Measurements from ENCODE around the gene CAMSAP2.
"Not testable (repeated sequence)": the region's sequence is repeated elsewhere in the genome, so short reads cannot be mapped to it uniquely, and the experiment has no call there.

CAMSAP2 gene

DNA sequence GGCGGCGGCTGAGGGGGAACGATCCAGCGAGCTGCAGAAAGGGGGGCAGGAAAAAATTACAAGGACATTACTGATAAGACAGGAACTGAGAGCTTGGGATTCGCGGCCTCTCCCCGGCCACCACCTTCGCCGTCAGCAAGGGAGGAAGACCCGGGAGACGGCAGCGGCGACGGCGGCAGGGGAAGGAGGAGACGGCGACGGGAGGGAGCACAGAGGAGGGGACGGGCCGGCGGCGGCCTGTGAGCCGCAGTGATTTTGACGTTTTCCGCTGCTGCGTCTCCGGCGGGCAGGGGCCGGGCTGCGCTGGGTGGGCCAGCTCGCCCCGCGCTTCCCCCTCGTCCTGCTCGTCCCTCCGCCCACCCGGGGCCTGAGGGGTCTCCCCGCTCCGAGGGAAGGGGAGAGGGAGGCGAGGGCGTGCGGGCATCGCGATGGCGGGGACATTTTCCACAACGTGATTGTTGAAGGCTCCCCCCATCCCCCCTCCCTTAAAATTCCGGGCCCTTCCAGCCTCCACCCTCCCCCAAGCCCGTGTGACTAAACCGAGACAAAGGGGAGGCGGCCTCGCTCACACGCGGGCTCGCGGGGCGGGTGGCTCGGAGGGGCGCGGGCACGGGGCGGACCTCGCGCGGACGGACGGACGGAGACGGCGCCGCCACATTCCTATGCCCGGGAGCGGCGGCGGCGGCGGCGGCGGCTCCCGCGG lies 407 bp downstream of the CAMSAP2 start:
- peak; percentile 74 for DNase-seq

DNA sequence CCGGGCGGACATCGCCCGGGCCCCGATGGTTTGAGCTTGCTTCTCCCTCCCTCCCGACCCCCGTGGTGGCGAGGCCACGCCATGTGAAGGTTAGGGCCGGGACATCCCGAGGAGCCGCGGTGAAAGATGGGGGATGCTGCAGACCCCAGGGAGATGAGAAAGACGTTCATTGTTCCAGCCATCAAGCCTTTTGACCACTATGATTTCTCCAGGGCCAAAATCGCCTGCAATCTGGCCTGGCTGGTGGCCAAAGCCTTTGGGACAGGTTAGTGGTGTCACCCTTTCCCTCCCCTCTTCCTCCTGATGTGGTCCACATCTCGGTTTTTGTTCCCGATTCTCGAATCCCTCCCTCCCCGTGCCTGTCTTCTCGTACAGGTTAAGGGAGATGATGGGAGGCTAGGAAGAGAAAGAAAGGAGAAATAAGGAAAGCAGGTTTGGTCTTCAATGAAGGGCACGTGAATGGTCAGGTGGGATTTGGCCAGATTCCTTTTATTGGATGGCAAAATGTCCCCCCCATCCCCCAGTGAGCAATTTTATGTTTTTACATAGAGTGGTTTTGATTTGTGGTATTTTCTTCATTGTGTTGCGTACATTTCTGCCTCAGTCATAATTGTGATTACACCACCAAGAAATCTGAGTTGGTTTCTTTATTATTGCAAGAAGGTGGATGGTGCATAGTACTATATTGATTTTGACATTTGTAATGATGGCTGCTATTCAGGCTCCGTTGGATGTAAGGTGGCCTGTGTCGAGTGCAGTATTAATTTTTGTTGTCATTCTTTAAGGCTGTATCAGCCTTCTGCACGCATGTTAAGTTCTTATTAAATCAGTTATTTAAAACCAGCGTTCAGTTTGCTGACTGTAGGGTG lies 1.2 kb downstream of the CAMSAP2 start:
- no peak for DNase-seq

DNA sequence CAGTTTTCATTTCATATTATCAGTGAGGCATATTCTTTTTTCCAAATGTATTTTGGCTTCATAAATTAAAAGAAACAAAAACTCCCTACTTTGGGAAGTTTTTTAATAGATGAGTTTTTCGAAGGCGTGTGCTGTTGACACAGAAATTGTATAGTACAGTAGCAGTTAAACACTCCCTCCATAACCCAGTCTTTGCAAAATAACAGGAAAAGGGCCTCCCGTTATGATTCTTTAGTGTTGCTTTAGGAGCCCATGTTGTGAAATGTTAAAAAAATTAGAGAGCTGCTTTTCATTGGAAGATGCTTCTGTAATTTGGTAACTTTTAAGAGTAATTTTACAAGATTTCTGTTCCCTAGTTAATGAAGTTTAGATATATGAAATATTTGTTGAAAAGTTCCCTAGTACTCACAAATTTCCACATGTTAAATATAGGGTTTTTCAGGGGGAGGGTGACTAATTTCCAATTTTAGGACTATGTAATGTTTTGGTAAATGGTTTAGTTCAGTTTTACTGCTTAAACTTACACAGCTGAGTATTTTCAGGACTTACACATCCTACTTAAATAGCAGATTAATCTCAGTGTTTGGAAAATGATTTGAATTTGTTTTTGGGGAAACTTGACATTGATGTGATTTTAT lies 2.0 kb downstream of the CAMSAP2 start:
- no peak for DNase-seq

DNA sequence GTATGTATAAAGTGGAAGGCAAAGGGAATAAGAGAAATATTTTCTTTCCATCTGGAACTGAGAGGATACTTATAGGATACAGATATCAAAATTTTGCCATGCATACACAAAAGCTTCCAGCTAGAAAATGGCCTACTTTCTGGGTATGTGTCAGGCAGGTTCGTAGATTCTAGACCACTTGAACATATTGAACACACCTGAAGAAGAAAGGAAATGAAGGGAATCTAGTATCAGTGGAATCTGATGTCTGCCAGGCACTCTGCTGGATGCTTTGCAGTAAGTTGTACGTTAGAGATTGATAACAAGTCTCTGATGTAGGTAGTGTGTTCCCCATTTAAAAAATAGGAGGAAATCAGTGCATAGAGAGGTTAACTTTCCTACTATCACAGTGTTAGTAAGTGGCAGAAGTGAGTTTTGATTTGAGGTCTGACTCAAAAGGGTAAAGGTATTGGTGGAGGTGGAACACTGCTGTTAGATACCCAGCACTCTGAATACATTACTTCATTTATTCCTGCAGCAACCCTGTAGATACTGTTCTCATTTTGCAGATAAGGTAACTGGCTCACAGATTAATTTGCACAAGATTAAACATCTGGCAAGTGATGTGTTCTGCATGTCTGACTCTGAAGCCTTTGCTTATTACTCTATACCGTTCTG lies 3.0 kb downstream of the CAMSAP2 start:
- DNase-seq: no peak

DNA sequence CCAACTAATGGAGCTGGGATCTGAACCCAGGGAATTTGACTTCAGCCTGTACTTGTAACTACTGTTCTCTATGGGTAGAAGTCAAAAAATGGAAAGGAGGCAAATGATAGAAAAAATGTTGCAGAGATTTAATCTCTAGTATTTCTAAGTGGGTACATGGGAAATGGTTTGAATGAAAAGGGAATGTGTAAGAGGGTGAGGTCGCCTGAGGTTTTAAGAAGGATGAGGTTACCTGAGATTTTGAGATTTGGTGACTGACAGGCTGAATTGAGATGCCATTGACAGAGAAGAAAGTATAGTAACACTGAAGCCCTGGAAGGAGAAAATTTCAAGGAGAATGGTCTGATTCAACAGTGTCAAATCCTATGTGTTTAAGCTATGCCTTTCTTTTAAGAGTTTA lies 5.5 kb downstream of the CAMSAP2 start:
- DNase-seq: no peak

DNA sequence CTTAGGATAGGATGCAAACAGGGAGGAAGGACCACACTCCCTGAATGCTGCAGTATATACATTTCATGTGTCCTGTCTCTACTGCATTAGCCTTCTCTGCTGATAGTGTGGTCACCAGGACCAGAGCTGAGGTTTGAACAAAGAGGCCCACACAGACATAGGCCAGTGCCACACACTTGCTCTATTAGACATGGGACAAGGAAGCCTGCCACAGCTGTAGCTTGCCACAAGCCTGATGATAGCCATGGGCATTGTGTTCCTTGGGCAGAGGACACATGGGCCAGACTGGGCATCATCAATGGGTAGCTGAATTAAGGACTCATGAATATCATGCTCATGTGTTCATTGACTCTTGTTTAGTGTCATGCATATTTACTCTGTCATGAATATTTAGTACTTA lies 10.4 kb downstream of the CAMSAP2 start:
- DNase-seq: no peak

DNA sequence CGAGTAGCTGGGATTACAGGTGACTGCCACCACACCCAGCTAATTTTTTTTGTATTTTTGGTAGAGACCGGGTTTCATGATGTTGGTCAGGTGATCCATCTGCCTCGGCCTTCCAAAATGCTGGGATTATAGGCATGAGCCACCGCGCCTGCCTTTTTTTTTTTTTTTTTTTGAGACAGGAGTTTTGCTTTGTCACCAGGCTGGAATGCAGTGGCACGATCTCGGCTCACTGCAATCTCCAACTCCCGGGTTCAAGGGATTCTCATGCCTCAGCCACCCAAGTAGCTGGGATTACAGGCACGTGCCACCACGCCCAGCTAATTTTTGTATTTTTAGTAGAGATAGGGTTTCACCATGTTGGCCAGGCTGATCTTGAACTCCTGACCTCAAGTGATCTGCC lies 12.1 kb downstream of the CAMSAP2 start:
- DNase-seq: not testable (repeated sequence)

DNA sequence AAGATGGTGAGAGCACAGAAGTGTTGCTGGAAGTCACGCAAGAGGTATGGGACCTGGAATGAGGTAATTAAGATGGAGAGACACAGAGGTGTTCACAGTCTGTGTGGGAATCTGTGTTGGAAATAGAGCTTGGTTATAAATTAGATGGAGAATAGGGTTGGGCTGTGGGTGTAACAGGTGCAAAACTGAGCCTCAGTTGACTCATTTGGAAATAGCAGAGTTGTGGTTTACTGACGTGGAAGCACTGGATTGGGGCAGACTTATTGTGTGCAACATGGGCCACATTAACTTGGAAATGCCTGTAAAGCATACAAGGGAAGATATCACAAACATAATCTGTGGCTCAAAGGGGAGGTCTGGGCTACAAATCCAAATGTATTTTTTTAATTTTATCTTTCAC lies 13.0 kb downstream of the CAMSAP2 start:
- DNase-seq: no peak

DNA sequence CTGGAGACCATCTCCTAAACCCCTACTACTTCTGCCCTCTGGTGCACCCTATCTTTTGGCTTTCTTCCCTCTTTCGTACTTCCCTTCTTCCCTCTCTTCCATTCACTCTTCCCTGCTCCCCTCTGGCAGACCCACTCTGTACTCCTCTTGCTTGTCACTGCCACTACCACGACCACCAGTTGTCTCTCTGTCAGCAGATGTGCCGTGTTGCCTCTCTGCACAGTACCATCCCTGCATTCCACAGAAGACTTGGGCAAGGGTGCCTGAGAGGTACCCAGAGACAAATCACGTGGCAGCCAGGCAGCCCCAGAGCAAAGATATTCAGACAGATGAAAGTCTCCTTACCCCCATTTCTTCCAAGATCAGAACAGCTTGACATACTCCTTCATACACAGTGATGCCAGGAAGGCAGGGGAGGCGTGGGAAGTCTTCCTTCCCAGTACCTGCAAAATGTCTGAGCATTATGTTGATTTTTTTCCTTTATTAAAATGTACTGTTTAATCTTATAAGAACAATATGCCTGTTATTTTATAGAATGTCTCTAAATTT lies 15.0 kb downstream of the CAMSAP2 start:
- no peak for DNase-seq

DNA sequence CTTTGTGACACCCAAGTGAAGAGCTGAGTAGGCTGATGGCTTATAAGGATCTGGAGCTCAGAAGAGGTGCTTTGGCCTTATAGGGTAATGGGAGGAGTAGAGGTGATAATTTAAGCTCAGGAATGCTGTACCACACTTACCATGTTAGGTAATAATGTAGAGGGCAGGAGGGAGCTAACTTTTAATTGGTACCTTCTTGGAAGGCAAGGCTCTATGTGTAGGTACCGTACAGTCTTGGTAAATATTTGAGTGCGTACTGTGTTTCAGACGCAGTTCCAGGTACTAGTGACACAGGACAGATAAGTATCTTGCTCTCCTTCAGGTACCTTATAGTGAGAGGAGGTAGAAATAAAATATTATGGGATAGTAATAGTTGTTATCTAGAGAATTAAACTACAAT lies 16.8 kb downstream of the CAMSAP2 start:
- no peak for DNase-seq

DNA sequence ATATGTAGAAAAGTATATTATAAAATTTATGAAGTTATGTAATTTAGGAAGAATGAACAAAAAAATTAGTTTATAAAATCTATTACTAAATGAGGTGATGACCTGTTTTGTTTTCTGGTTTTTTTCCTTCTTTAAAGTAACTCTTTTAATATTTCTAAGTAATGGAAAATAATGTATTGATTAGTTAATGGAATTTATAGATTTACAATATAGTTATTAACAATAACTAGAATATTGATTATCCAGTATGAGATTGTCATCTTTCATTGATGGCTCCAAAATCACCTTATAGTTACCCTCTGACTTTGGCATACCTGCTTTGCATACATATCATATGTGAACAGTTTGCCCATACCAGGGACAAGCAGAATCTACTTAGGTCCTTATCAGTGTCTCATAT lies 23.4 kb downstream of the CAMSAP2 start:
- no peak for DNase-seq

DNA sequence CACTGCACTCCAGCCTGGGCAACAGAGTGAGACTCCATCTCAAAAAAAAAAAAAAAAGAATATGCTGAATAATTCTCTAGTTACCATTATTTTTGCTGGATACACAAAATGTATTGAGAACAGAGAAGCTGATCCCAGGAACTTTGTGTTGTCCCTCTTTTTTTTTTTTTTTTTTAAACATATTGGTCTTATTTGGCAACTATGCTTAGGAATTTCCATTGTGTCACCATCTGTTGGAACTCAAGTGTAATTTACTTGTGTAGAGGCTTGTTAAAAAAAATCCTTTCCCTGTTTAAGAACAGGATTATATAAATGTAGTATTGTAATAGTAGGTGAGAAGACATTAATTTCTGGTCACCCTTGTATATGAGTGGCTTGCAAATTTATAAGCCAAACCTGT lies 28.6 kb downstream of the CAMSAP2 start:
- DNase-seq: no peak

DNA sequence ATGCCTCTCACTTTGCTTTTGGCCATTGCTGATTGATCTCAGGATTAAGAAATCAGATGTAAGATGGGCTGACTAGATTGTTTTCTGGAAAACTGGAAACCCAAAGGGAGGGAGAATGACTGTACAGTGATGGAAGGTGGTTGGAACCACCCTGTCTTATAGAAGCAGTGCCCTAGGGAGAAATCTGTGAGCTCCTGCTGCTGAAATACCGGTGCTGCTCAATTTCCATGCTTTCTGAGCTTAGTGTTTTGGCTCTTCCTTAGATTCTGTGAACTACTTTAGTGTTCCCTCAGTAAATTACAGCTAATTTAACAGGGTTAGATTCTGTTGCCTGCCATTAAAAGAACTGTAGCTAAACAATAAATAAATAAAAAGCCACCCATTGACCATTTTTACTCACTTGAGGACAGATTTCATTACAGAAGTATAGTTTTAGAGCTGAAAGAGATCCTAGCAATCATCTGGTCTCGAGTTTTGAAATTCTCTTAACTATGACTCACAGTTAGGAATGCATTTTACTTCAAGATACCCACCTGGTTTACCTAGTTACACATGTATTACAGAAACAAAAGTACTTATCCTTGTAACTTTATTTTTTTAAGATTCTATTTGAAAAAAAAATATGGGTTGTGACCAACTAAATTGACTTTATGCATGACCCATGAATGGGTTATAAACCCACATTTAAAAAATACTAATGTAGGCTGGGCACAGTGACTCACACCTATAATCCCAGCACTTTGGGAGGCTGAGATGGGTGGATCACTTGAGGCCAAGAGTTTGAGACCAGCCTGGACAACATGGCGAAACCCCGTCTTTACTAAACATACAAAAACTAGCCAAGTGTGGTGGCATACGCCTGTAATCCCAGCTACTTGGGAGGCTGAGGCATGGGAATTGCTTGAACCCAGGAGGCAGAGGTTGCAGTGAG lies 33.2 kb downstream of the CAMSAP2 start:
- DNase-seq: no peak

DNA sequence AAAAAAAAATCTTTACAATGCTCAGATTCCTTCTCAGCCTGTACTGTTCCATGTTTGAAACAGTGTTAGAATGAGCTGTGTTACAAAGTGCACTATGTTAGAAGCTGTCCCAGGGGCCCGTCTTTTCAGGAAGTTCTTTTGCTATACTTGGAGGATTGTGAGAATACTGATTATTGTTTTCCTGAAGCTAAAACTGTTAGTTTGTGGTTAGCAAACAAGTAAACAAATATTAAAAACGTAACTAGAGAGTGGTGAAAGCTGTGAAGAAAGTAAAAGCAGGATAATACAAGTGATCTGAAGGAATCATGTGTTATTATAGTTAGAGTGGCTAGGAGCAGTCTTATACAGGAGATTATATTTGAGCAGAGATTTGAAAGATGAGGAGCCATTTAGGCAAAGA lies 35.6 kb downstream of the CAMSAP2 start:
- no peak for DNase-seq

DNA sequence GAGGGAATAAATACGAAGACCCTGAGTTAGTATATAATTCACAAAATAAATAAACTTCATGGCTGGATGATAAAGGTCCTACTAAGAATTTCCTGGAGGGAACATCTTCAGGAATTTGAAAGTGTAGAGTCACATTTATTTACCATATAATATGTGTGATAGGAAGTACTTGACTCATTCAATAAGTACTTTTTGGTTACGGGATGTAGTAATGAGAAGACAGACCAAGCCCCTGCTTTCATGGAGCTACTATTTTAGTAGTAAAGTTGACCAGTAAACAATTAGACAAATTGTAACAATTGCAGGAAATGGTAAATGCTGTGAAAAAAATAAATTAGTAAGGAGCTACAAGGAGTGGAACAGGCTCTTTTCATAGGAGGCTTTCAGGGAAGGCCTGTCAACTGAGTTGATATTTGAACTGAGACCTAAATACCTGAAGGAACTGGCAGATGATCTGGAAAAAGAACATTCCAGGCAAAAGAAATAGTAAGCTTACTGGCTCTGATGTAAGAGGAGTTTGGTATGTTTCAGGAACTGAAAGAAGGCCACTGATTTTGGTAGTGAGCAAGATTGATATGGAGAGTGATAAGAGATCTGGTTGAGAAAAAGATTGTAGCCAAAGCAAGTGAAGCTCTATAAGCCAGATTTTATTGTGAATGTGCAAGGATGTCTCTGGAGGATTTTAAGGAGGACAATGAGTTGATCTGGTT lies 36.2 kb downstream of the CAMSAP2 start:
- DNase-seq: no peak

DNA sequence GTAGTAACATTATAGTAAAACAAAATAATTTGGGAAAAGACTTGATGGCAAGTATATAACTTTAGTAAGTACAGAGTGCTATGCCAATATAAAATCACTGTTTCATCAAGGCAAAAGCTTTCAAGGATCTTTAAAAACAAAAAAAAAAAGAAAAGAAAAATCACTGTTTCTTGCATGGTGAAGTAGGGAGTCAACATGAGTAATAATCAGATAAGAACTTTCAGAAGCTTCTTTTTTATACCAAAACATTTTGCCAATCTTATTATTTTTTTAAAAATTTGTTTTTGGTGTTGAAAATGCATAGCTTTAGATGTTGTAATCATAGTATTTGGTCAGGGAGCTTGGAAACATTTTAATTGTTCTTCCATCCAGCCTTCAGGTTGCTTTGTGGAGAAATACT lies 37.2 kb downstream of the CAMSAP2 start:
- DNase-seq: no peak

DNA sequence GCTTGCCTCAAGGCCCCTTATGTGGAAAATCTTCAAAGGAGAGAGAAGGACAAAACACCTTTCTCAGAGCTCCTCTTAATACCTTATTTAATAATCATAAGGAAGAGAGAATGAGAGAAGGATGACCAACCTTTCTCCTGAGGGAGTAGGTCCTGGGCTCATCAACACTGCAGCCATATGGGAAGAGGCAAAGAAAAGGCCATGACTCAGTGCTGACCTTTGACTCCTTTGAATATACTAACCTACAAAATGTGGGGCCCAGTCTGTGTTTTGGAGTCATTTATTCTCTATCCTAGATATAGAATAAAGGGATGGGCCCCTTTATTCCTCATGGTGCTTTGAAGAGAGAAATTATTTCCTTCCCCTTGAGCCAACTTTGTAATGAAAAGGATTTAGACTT lies 38.3 kb downstream of the CAMSAP2 start:
- no peak for DNase-seq

DNA sequence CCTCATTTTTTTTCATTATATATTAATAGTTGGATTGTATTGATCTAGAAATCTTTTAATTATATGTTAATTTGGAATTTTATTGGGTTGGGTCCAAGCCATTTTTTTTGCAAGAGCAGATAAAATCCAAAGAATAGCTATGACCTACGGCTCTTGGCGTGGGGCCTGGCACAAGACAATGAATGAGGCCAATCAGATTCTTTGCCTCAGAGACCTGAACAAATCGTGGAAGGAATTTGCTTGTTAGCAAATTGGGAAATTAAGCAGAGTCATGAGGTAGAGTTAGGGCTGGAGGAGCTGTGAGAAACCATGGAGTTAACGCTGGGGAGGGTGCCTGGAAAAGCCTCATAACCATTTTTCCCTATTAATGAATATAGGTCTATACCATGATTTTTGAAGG lies 40.1 kb downstream of the CAMSAP2 start:
- DNase-seq: no peak

DNA sequence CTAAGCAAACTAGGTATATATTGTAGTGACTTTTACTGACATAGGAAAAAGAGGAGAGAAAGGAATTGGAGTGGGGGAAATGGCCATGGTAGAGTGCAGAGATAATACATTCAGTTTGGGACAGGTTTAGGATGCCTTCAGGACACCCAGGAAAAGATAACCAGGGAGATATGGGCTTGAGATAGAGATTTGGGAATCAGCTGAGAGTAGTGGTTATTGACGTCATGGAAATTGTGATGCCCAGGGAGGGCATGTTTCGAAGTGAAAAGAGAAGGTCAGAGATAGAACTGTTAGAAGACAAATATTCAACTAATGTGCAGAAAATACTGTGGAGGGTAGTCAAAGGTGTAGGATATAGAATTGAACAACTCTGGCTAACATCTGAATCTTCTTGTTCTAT lies 40.6 kb downstream of the CAMSAP2 start:
- no peak for DNase-seq

DNA sequence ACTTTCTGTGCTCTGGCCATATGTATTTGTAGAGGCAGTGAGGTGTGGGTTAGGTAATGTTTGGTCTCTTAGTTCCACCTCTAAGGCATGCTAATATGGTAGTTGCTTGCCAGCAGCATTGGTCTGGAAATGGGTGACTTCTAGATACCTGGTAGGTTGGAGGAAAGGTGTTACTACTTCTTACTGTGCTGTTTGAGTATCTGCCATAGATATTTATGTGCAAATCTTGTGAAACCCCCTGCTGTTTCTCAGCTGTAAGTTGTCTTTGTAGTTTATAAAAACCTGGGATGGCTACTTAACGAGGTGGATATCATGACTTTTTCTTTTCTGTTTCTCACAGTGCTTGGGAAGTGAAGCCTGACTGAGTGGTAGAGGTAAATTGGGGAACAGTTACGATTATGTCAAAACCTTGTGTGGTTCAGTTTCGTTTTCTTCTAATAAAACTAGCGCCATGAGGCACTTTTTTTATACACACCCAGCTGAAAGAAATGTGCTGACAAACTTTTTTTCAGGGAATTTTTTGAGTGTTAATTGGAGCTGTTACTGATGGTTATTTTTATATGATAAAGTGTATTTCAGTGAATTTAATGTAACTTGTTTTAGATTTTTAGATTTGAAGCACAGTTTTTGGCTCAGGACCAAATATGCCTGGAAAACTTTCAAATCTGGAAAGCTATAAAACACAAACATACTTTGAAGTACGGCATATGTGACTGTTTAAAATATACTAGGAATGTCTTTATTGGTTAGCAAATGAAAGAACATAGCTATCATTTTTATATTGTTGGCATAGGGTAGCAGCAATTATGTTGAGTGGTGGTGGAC lies 42.1 kb downstream of the CAMSAP2 start:
- no peak for DNase-seq
